ENCODE results near the gene FGF12. TPM values are rescaled to one million over a fixed set of nuclear protein-coding genes. Genes with fewer than 3 reads are reported as not detected.

The FGF12 gene
- total RNA-seq, 2 experiments from 2014 or later: 0.06 to 1.7 TPM

DNA sequence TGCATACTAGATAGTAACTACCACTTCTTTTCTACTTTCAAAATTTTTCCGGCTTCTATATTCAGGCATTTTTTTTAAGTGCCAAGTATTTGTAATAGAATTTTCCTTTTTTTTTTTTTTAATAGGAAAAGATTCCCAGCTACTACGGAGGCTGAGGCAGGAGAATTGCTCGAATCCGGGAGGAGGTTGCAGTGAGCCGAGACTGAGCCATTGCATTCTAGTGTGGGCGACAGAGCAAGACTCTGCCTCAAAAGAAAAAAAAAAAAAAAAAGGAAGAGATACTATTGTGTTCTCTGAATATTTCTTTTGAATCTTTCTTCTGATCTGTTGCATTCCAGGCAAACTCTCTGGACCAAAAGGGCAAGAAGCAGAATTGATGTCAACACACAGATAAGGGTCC, 557.3 kb downstream of the FGF12 start:
- no peak overlapping the region for H3K27ac ChIP-seq (ENCODE audit: low read depth, low read length, poor library complexity, severe bottlenecking)
- H3K4me3 ChIP-seq (ENCODE audit: low read depth, low read length, poor library complexity, severe bottlenecking): no peak overlapping the region
- no peaks in the 10 kb centered on the region for H3K9me3 ChIP-seq (ENCODE audit: low read length)
- H2AFZ ChIP-seq (ENCODE audit: low read length): no peak overlapping the region
- H3K4me2 ChIP-seq (ENCODE audit: low read length): no peak overlapping the region
- H3K9me2 ChIP-seq (ENCODE audit: insufficient read depth, low read length): no peaks in the 10 kb centered on the region
- no peaks in the 10 kb centered on the region for H3K79me2 ChIP-seq (ENCODE audit: insufficient read depth, low read depth, low read length)
- TF ChIP-seq, protein P1, sequence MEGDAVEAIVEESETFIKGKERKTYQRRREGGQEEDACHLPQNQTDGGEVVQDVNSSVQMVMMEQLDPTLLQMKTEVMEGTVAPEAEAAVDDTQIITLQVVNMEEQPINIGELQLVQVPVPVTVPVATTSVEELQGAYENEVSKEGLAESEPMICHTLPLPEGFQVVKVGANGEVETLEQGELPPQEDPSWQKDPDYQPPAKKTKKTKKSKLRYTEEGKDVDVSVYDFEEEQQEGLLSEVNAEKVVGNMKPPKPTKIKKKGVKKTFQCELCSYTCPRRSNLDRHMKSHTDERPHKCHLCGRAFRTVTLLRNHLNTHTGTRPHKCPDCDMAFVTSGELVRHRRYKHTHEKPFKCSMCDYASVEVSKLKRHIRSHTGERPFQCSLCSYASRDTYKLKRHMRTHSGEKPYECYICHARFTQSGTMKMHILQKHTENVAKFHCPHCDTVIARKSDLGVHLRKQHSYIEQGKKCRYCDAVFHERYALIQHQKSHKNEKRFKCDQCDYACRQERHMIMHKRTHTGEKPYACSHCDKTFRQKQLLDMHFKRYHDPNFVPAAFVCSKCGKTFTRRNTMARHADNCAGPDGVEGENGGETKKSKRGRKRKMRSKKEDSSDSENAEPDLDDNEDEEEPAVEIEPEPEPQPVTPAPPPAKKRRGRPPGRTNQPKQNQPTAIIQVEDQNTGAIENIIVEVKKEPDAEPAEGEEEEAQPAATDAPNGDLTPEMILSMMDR (conservative IDR thresholded peaks at IDR 0.05; ENCODE audit: low read length): no peak
- TF ChIP-seq EZH2phosphoT487 (IDR thresholded peaks at IDR 0.05; ENCODE audit: borderline replicate concordance, low read depth, low read length): no peak
- H3K4me1 ChIP-seq (ENCODE audit: insufficient read depth, low read length, poor library complexity, severe bottlenecking): peaks cover 5% of the 10 kb centered on the region
- POLR2A ChIA-PET: interaction anchor here (0.5 to 1.7 kb wide), 6 partner anchors 8 to 1188 kb away, joined by 3 to 10 read pairs (median 5); no protein-coding TSS in a partner anchor
- CTCF ChIA-PET (ENCODE audit: unreplicated experiment): no interaction called here
- DNase-seq (ENCODE audit: low spot score): no peak
- BruUV-seq (replicated peaks): no TSS peak
- H4K20me1 ChIP-seq (ENCODE audit: insufficient read depth, low read length): no peaks in the 10 kb centered on the region
- intact Hi-C loops (cut with micrococcal nuclease; ENCODE audit: unreplicated experiment): no loop called here
- no peaks in the 10 kb centered on the region for H3K36me3 ChIP-seq (ENCODE audit: insufficient read depth, low read length)

DNA sequence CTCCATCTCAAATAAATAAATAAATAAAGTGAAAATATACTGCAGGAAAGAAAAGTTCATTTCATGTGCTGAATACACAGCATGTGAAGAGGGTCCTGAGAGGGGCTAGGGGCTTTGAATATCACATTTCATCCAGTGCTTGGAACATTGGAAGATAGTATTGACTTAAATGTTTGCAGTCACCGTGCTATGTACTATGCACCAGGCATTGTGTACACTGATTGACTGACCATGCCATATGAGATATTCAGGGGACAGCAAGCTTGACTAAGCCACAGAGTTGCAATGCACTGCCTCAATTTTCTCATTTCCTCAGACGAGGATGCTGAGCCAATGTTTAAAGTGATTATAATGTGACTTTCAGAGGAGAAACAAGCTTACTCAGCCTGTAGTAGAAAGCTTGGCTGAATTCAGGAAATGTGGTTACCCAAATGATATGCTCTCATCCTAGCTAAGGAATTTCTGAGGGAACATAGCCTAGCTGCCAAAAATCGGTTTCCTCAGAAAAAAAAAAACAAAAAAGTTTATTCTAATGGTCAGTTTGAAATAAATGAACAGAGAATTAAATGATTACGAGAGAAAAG, 557.9 kb downstream of the FGF12 start:
- Histone ChIP-seq H3K79me2 (ENCODE audit: insufficient read depth, low read depth, low read length) (no peaks in the 10 kb centered on the region), H3K9me3 (ENCODE audit: low read length) (no peaks in the 10 kb centered on the region), H3K27ac (ENCODE audit: low read depth, low read length, poor library complexity, severe bottlenecking) (no peak overlapping the region), H3K4me3 (ENCODE audit: low read depth, low read length, poor library complexity, severe bottlenecking) (no peak overlapping the region), H4K20me1 (ENCODE audit: insufficient read depth, low read length) (no peaks in the 10 kb centered on the region), H2AFZ (ENCODE audit: low read length) (no peak overlapping the region), H3K36me3 (ENCODE audit: insufficient read depth, low read length) (no peaks in the 10 kb centered on the region), H3K9me2 (ENCODE audit: insufficient read depth, low read length) (no peaks in the 10 kb centered on the region), H3K4me2 (ENCODE audit: low read length) (no peak overlapping the region), H3K4me1 (ENCODE audit: insufficient read depth, low read length, poor library complexity, severe bottlenecking) (peaks cover 5% of the 10 kb centered on the region)
- no peak for DNase-seq (ENCODE audit: low spot score)
- ChIA-PET POLR2A (interaction anchor here (0.7 to 1.7 kb wide), 3 partner anchors 8 to 1187 kb away, joined by 3 to 10 read pairs (median 7); no protein-coding TSS in a partner anchor), CTCF (ENCODE audit: unreplicated experiment) (no interaction called here)
- intact Hi-C loops (cut with micrococcal nuclease; ENCODE audit: unreplicated experiment): no loop called here
- TF ChIP-seq, protein P1 (conservative IDR thresholded peaks at IDR 0.05; ENCODE audit: low read length): no peak
- no peak for TF ChIP-seq EZH2phosphoT487 (IDR thresholded peaks at IDR 0.05; ENCODE audit: borderline replicate concordance, low read depth, low read length)
- BruUV-seq (replicated peaks): no TSS peak

DNA sequence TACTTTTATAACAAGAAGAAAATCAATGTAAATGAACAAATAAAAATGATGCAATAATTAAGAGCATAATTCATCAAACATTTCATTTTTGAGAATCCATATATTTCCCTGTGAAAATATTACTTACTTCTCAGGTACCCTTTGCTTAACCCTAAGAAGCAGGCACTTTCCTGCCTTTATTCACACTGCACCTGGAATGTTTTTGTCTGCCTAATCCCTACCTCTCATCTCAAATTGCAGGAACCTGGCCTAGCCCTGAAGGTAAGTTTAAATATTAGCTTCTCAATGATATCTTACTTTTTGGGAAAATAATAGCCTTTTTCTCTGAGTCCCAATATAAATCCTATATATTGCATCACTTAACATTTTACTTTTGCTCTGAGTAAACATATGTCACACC, 559.1 kb downstream of the FGF12 start:
- CTCF ChIA-PET (ENCODE audit: unreplicated experiment): no interaction called here
- Histone ChIP-seq H3K9me3 (ENCODE audit: low read length) (no peaks in the 10 kb centered on the region), H3K4me2 (ENCODE audit: low read length) (no peak overlapping the region), H3K36me3 (ENCODE audit: insufficient read depth, low read length) (no peaks in the 10 kb centered on the region), H2AFZ (ENCODE audit: low read length) (no peak overlapping the region), H3K27ac (ENCODE audit: low read depth, low read length, poor library complexity, severe bottlenecking) (no peak overlapping the region), H3K9me2 (ENCODE audit: insufficient read depth, low read length) (no peaks in the 10 kb centered on the region), H3K4me3 (ENCODE audit: low read depth, low read length, poor library complexity, severe bottlenecking) (no peak overlapping the region), H4K20me1 (ENCODE audit: insufficient read depth, low read length) (no peaks in the 10 kb centered on the region), H3K4me1 (ENCODE audit: insufficient read depth, low read length, poor library complexity, severe bottlenecking) (peaks cover 5% of the 10 kb centered on the region), H3K79me2 (ENCODE audit: insufficient read depth, low read depth, low read length) (no peaks in the 10 kb centered on the region)
- intact Hi-C loops (cut with micrococcal nuclease; ENCODE audit: unreplicated experiment): no loop called here
- TF ChIP-seq, protein P1 (conservative IDR thresholded peaks at IDR 0.05; ENCODE audit: low read length): no peak
- no peak for TF ChIP-seq EZH2phosphoT487 (IDR thresholded peaks at IDR 0.05; ENCODE audit: borderline replicate concordance, low read depth, low read length)
- no TSS peak for BruUV-seq (replicated peaks)
- POLR2A ChIA-PET: no interaction called here
- DNase-seq (ENCODE audit: low spot score): no peak

Measured in OCI-LY7 (cell line).